ENCODE measurements around the gene TTLL12.

Gene TTLL12

GRCh38 chr22:43118024-43118849, 68.7 kb downstream of the TTLL12 start:
- no peak for DNase-seq

DNA sequence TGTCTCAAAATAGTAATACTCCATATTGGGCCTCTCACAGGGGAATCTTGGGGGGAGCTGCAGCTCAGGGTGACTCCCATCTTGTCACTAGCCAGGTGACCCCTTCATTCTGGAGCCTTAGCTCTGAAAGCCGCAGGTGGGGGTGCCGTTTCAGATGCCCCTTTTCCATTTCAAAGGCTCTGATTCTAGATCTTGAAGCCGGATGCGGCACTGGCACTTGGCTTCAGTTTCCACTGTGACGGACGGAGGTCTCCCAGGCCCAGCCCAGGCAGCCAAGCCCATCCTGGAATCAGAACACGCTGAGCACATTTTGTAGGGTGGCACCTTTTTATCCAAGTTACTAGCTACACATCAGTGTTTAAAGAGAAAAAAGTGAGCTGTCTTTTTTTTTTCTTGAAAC, 70.0 kb downstream of the TTLL12 start:
- DNase-seq = no peak

Data from KG1 (cell line).